ENCODE results near the gene RGS9.

DNA sequence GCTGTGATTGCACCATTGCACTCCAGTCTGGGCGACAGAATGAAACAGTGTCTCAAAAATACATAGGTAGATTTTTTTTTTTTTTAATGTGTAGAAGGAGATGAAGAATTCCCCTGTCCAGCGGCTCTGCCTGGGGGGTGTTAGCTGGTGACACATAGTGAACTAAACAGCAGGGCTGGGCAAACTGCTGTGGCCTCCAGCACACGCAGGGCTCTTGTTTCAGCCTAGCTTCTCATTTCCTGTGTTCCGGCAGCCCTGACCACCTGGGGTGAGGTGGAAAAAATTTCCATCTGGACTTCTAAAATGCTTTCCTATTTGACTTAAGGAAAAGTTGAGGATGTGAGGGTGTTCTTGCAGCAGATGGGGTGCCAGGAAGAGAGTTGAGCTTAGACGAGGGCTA is 33.3 kb upstream of the RGS9 start:
- TF ChIP-seq POLR2AphosphoS5 (IDR thresholded peaks at IDR 0.05; ENCODE audit: low read depth, low read length) (no peak), EZH2phosphoT487 (IDR thresholded peaks at IDR 0.05; ENCODE audit: borderline replicate concordance) (no peak), EZH2 (IDR thresholded peaks at IDR 0.05) (no peak), POLR2A (IDR thresholded peaks at IDR 0.05; ENCODE audit: borderline replicate concordance, extremely low read depth, insufficient read depth, insufficient read length) (no peak), RAD21 (IDR thresholded peaks at IDR 0.05; ENCODE audit: low read depth) (no peak), JUND (IDR thresholded peaks at IDR 0.05) (no peak)
- TF ChIP-seq, protein P1, sequence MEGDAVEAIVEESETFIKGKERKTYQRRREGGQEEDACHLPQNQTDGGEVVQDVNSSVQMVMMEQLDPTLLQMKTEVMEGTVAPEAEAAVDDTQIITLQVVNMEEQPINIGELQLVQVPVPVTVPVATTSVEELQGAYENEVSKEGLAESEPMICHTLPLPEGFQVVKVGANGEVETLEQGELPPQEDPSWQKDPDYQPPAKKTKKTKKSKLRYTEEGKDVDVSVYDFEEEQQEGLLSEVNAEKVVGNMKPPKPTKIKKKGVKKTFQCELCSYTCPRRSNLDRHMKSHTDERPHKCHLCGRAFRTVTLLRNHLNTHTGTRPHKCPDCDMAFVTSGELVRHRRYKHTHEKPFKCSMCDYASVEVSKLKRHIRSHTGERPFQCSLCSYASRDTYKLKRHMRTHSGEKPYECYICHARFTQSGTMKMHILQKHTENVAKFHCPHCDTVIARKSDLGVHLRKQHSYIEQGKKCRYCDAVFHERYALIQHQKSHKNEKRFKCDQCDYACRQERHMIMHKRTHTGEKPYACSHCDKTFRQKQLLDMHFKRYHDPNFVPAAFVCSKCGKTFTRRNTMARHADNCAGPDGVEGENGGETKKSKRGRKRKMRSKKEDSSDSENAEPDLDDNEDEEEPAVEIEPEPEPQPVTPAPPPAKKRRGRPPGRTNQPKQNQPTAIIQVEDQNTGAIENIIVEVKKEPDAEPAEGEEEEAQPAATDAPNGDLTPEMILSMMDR (IDR thresholded peaks at IDR 0.05 in 2 of 3, conservative IDR thresholded peaks at IDR 0.05 in 1 of 3; ENCODE audit: borderline replicate concordance in 1 of 3, insufficient read depth in 1 of 3, low read depth in 2 of 3, low read length in 2 of 3) = no peak
